Progenitor cell of endocrine pancreas (in vitro differentiated cells): ENCODE measurements around the gene BAZ2B. TPM values are rescaled to one million over a fixed set of nuclear protein-coding genes. Genes with fewer than 3 reads are reported as not detected.

Experiments
- DNase-seq: peaks from one replicate; pipeline ENCODE4 v3.0.0; 2021; ENCODE audit warnings: low spot score; ENCODE audit not compliant: unreplicated experiment
- H3K27ac Mint-ChIP-seq: 2 replicates; pipeline ENCODE4 v1.8.0; 2021; ENCODE audit warnings: mild to moderate bottlenecking, moderate library complexity, mixed read lengths
- H3K27me3 Mint-ChIP-seq: 2 replicates; pipeline ENCODE4 v1.8.0; 2021; ENCODE audit warnings: mixed read lengths
- H3K36me3 Mint-ChIP-seq: 2 replicates; pipeline ENCODE4 v1.8.0; 2022; ENCODE audit warnings: mixed read lengths; ENCODE audit not compliant: insufficient read depth
- H3K4me1 Mint-ChIP-seq: 2 replicates; pipeline ENCODE4 v1.8.0; 2021; ENCODE audit warnings: low read depth, mixed read lengths
- H3K4me3 Mint-ChIP-seq: 2 replicates; pipeline ENCODE4 v1.8.0; 2021; ENCODE audit warnings: low read depth, mild to moderate bottlenecking, moderate library complexity, mixed read lengths
- H3K9me3 Mint-ChIP-seq: 2 replicates; pipeline ENCODE4 v1.8.0; 2021; ENCODE audit warnings: low read depth, mixed read lengths
- total RNA-seq: library from RNA; stranded (reverse); gene quantifications from 2 replicates; pipeline ENCODE4 v1.2.1, GENCODE V29; 2021
- TF ChIP-seq, protein P1 (sequence below): fragments of 200-600 bp; sonication (generic); IDR thresholded peaks from one replicate; pipeline ENCODE4 v1.5.0; 2021; ENCODE audit warnings: antibody characterized with exemption, mild to moderate bottlenecking; ENCODE audit not compliant: unreplicated experiment

The BAZ2B gene
- total RNA-seq, 1 donor from 2014 or later, result 155 TPM

DNA sequence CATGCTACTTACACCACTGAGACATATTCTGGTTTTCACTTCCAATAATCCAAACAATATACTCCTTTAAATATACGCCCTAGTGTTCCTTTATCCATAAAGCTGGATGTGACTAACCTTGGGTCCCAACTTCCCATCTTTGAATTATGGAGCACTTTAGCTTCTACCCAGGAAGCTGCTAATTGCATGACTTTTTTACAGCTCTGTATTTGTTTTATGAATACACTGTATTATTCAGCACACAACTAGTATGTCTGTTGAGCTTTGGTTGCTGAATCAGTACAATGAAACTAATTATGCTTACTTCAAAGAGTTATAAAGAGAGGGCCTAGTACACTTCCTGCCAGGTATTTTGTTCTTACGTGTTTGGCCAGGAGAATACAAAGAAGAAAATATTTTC, 118.5 kb downstream of the BAZ2B start:
- H3K4me1 Mint-ChIP-seq, result no peaks in the 10 kb centered on the region
- peaks cover 24% of the 10 kb centered on the region for H3K36me3 Mint-ChIP-seq
- no peak overlapping the region for H3K4me3 Mint-ChIP-seq
- TF ChIP-seq, protein P1, sequence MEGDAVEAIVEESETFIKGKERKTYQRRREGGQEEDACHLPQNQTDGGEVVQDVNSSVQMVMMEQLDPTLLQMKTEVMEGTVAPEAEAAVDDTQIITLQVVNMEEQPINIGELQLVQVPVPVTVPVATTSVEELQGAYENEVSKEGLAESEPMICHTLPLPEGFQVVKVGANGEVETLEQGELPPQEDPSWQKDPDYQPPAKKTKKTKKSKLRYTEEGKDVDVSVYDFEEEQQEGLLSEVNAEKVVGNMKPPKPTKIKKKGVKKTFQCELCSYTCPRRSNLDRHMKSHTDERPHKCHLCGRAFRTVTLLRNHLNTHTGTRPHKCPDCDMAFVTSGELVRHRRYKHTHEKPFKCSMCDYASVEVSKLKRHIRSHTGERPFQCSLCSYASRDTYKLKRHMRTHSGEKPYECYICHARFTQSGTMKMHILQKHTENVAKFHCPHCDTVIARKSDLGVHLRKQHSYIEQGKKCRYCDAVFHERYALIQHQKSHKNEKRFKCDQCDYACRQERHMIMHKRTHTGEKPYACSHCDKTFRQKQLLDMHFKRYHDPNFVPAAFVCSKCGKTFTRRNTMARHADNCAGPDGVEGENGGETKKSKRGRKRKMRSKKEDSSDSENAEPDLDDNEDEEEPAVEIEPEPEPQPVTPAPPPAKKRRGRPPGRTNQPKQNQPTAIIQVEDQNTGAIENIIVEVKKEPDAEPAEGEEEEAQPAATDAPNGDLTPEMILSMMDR, result no peak
- H3K9me3 Mint-ChIP-seq, result peaks cover 10% of the 10 kb centered on the region
- no peak for DNase-seq
- no peaks in the 10 kb centered on the region for H3K27me3 Mint-ChIP-seq
- no peak overlapping the region for H3K27ac Mint-ChIP-seq

DNA sequence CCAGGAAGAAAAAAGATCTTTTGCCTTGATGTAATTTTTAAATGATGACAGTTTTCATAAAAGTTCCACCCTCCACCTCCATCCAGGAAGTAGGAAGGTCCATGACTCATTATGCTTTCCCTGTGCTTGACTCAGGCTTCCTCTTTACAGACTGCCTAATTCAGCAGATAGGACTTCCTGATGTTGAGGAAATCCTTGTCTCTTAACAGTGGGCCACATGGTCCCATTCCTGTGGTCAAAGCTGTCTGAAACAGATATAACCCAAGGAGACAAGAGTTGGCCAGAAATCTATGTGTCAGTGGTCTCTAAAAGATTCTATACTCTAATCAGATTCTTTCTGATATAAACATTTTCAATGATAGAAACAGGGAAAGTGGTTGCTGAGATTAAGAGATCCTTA, 119.1 kb downstream of the BAZ2B start:
- H3K9me3 Mint-ChIP-seq, result peaks cover 10% of the 10 kb centered on the region
- TF ChIP-seq, protein P1, result no peak
- H3K27me3 Mint-ChIP-seq, result no peaks in the 10 kb centered on the region
- H3K36me3 Mint-ChIP-seq, result peaks cover 24% of the 10 kb centered on the region
- no peak for DNase-seq
- no peaks in the 10 kb centered on the region for H3K4me1 Mint-ChIP-seq
- no peak overlapping the region for H3K4me3 Mint-ChIP-seq
- H3K27ac Mint-ChIP-seq, result peak overlapping the region; percentile 21

DNA sequence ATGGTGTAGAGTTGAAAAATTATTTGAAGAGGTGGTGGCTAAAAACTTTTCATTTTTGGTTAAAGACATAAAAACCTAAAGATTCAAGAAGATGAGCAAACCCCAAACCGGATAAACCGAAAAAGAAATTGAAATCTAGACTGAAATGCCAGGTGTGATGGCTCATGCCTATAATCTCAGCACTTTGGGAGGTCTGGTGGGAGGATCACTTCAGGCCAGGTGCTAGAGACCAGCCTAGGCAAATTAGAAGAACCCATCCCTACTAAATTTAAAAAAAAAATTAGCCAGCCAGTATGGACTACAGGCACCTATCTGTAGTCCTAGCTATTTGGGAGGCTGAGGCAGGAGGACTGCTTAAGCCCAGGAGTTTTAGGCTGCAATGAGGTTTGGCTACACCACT, 126.9 kb downstream of the BAZ2B start:
- DNase-seq, result no peak
- Mint-ChIP-seq H3K9me3 (peaks cover 5% of the 10 kb centered on the region), H3K36me3 (peaks cover 11% of the 10 kb centered on the region), H3K27me3 (no peaks in the 10 kb centered on the region), H3K4me3 (no peak overlapping the region), H3K27ac (no peak overlapping the region), H3K4me1 (peaks cover 18% of the 10 kb centered on the region)
- TF ChIP-seq, protein P1, result no peak

DNA sequence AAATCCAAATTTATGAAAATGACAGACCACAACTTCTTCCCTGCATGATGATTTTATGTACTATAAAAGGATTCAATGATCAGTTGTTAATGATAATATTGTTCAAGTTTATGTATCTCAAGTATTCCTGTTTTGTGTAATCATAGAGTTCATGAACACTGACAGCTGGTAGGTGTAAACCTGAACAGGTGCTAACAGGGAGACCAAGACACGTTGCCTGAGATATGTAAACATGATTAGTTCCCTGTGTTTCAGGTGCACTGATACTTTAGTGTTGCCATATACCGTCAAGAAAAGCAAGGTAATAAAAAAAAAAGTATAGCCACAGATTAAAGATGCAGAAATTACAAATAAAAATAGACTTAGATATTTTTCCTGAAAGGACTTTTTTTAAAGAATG, 131.8 kb downstream of the BAZ2B start:
- H3K27me3 Mint-ChIP-seq, result no peaks in the 10 kb centered on the region
- H3K27ac Mint-ChIP-seq, result peak overlapping the region; percentile 12
- H3K4me3 Mint-ChIP-seq, result no peak overlapping the region

DNA sequence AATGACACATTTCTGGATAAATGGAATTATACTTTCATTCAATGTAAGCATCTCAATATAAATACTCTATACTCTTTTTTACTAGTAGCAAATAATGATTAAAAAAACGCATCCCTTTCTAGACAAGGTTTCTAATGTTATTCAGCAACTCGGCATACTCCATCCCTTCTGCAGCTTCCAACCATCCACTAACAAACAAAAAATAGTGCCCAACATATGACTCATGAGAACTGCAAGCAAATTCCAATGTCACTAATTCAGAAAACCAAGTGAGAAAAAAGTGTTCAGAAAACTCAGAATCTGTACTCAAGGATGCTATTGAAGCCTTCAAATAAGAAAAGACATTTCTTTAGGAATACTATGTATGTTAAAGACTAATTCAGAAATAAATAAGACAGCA, 140.0 kb downstream of the BAZ2B start:
- H3K27ac Mint-ChIP-seq, result no peak overlapping the region
- no peaks in the 10 kb centered on the region for H3K27me3 Mint-ChIP-seq
- TF ChIP-seq, protein P1, result no peak
- no peak overlapping the region for H3K4me3 Mint-ChIP-seq
- peaks cover 23% of the 10 kb centered on the region for H3K9me3 Mint-ChIP-seq
- DNase-seq, result no peak
- peaks cover 50% of the 10 kb centered on the region for H3K36me3 Mint-ChIP-seq
- no peaks in the 10 kb centered on the region for H3K4me1 Mint-ChIP-seq

More for the DNA sequence above, 131.8 kb downstream of the BAZ2B start:
- no peak for DNase-seq
- Mint-ChIP-seq H3K4me1 (peaks cover 19% of the 10 kb centered on the region), H3K9me3 (no peaks in the 10 kb centered on the region), H3K36me3 (peaks cover 7% of the 10 kb centered on the region)
- TF ChIP-seq, protein P1, result no peak
